Heart left ventricle (tissue), 16 donors: ENCODE results near the gene ARSI. TPM values are rescaled to one million over a fixed set of nuclear protein-coding genes. Genes with fewer than 3 reads are reported as not detected.

Experiments
- ATAC-seq, 4 donors: fragments of 200-7000 bp; cut with Tn5 transposase; one replicate each; pipeline ENCODE4 v1.9.1; 2020 to 2022; ENCODE audit warnings: moderate library complexity in 4 of 4, mild to moderate bottlenecking in 3 of 4, moderate number of reproducible peaks in 1 of 4
- DNase-seq, 5 donors: peaks; one replicate each; pipeline ENCODE4 v3.0.0-alpha.2; 2020
- H3K27ac ChIP-seq, 12 donors: fragments of 200-600 bp; sonication (generic) in 4 of 12; one replicate each; pipeline versions ENCODE4 v1.5.0 to v1.8.0; 2016 to 2022; ENCODE audit warnings: mild to moderate bottlenecking in 2 of 12
- H3K27me3 ChIP-seq, 9 donors: fragments of 200-600 bp; sonication (generic) in 2 of 9; one replicate each; pipeline versions ENCODE4 v1.5.1 to v1.8.0; 2016 to 2022; ENCODE audit warnings: mild to moderate bottlenecking in 3 of 9
- H3K36me3 ChIP-seq, 9 donors: fragments of 200-600 bp; sonication (generic) in 2 of 9; one replicate each; pipeline versions ENCODE4 v1.5.0 to v1.8.0; 2018 to 2022; ENCODE audit warnings: mild to moderate bottlenecking in 2 of 9
- H3K4me1 ChIP-seq, 12 donors: fragments of 200-600 bp; sonication (generic) in 4 of 12; one replicate each; pipeline versions ENCODE4 v1.5.0 to v1.8.0; 2016 to 2022; ENCODE audit warnings: mild to moderate bottlenecking in 3 of 12
- H3K4me3 ChIP-seq, 12 donors: fragments of 200-600 bp; sonication (generic) in 4 of 12; one replicate each; pipeline versions ENCODE4 v1.5.0 to v1.8.0; 2017 to 2022; ENCODE audit warnings: mild to moderate bottlenecking in 9 of 12, moderate library complexity in 4 of 12
- H3K9me3 ChIP-seq, 12 donors: fragments of 200-600 bp; sonication (generic) in 4 of 12; one replicate each; pipeline versions ENCODE4 v1.5.0 to v1.8.0; 2016 to 2022; ENCODE audit warnings: mild to moderate bottlenecking in 1 of 12
- POLR2A ChIP-seq, 2 donors: fragments of 450-650 bp; IDR thresholded peaks; one replicate each; pipeline ENCODE4 v1.6.1; 2017; ENCODE audit warnings: antibody characterized with exemption in 2 of 2, mild to moderate bottlenecking in 2 of 2, moderate library complexity in 2 of 2
- WGBS, 4 donors: extraction: QIAGEN DNeasy Blood & Tissue Kit in 2 of 4; methylation state at CpG; one replicate each; pipeline versions ENCODE4 v1.1.5 to v1.1.7; 2013 to 2018; 5-methylcytosine and 5-hydroxymethylcytosine counted together
- intact Hi-C, 10 donors: fragments of 100-400 bp; cut with DNase I; formaldehyde crosslinking; loops; one replicate each; pipeline versions ENCODE4 v1.11.1 to v1.14.2; 2022
- polyA plus RNA-seq, 2 donors: library from polyadenylated mRNA; stranded (reverse); fragments of 200-250 nt; gene quantifications; one replicate each; pipeline ENCODE4 v1.2.3, GENCODE V29; 2013
- total RNA-seq, 9 donors: library from RNA; depleted of rRNA in 2 of 9; stranded (reverse); fragments of >200 nt in 2 of 9; fragmentation: NEBNext Ultra II Directional in 3 of 9; extraction: Animal tissue kit (Norgen Biotek cat#: 25700) in 3 of 9; gene quantifications; one replicate each; pipeline versions ENCODE4 v1.1.0 to v1.2.4, GENCODE V29; 2016 to 2023
- TF ChIP-seq, protein P1 (sequence below), 12 donors: fragments of 200-600 bp; sonication (generic) in 4 of 12; IDR thresholded peaks; one replicate each; pipeline versions ENCODE4 v1.5.0 to v1.8.0; 2018 to 2022; ENCODE audit warnings: antibody characterized with exemption in 12 of 12, mild to moderate bottlenecking in 5 of 12
- donor health status: ischemic (EF 13 %, LVEDD 7.1; RV severe dilation, severe dysfunction).
- donor health status: healthy with polysubstance abuse.
- donor health status: DM: no; HTN: yes; CAD: no.
- donor health status: DM: no; HTN: no; CAD: no.
- donor health status: ischemic (EF 25% LVEDD 6.9; RV normal size, moderate dysfunction).
- donor health status: ischemic (EF 25% LVEDD 5.7; RV mildly dilated, moderate dysfunction).
- donor health status: healthy.
- donor health status: DM: yes; HTN: yes; CAD: no.
- donor health status: ischemic (EF 35%, LVEDD 5.7; RV mildly dilated, moderate dysfunction).
- donor health status: nonischemic (EF 11% LVEDD 7.7; RV severe dilation, severe dysfunction).
- donor health status: DM: yes; HTN: yes; CAD: no.
- donor health status: PGD.
- donor health status: ischemic (EF 29% LVEDD 5.4; RV normal size, mild dysfunction).
- donor health status: nonischemic (EF 23%, LVEDD 6.1; RV moderate dilation, normal function).

The ARSI gene
- total and polyA plus RNA-seq, 11 donors = 0.12 to 0.95 (median 0.42) TPM; not detected in 3

DNA sequence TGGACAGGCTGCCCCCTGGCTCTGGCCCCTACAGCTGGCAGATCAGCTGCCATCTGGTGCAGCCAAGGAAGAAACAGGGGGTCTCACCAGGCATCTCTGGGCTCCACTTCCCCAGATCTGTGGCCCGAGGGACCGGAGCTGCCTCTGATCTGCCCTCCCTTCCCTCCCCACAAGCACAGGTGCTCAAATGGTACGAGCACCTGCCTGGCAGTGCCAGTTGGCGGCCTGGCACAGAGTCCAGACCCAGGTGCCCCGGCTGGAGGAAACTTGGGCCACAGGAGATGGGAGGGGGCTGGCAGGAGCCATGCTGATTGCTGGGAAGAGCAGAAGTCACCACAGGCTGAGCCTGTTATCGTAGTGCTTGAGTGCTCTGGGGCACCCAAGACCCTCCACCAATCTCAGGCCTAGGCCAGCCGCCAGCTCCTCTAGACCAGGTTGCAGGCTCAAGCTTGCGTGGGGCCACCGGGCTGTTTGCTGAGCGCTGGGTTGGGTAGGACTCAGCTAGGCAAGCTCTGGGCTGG, 8.1 kb downstream of the ARSI start:
- DNase-seq = no peak
- Histone ChIP-seq H3K9me3 (no peaks in the 10 kb centered on the region), H3K4me3 (no peak overlapping the region), H3K36me3 (no peaks in the 10 kb centered on the region), H3K27me3 (peaks cover 0 to 6% (median 0%) of the 10 kb centered on the region in 9 donors), H3K4me1 (peaks cover 0 to 6% (median 0%) of the 10 kb centered on the region in 12 donors), H3K27ac (no peak overlapping the region)
- intact Hi-C loops = no loop called here
- WGBS, 4 donors = 87 to 98% (median 93%) methylated on average over 7 to 10 of the region's 10 CpGs
- TF ChIP-seq, protein P1, sequence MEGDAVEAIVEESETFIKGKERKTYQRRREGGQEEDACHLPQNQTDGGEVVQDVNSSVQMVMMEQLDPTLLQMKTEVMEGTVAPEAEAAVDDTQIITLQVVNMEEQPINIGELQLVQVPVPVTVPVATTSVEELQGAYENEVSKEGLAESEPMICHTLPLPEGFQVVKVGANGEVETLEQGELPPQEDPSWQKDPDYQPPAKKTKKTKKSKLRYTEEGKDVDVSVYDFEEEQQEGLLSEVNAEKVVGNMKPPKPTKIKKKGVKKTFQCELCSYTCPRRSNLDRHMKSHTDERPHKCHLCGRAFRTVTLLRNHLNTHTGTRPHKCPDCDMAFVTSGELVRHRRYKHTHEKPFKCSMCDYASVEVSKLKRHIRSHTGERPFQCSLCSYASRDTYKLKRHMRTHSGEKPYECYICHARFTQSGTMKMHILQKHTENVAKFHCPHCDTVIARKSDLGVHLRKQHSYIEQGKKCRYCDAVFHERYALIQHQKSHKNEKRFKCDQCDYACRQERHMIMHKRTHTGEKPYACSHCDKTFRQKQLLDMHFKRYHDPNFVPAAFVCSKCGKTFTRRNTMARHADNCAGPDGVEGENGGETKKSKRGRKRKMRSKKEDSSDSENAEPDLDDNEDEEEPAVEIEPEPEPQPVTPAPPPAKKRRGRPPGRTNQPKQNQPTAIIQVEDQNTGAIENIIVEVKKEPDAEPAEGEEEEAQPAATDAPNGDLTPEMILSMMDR (IDR thresholded peaks at IDR 0.05) = no peak
- no peak for TF ChIP-seq POLR2A (IDR thresholded peaks at IDR 0.05)
- no peak for ATAC-seq

DNA sequence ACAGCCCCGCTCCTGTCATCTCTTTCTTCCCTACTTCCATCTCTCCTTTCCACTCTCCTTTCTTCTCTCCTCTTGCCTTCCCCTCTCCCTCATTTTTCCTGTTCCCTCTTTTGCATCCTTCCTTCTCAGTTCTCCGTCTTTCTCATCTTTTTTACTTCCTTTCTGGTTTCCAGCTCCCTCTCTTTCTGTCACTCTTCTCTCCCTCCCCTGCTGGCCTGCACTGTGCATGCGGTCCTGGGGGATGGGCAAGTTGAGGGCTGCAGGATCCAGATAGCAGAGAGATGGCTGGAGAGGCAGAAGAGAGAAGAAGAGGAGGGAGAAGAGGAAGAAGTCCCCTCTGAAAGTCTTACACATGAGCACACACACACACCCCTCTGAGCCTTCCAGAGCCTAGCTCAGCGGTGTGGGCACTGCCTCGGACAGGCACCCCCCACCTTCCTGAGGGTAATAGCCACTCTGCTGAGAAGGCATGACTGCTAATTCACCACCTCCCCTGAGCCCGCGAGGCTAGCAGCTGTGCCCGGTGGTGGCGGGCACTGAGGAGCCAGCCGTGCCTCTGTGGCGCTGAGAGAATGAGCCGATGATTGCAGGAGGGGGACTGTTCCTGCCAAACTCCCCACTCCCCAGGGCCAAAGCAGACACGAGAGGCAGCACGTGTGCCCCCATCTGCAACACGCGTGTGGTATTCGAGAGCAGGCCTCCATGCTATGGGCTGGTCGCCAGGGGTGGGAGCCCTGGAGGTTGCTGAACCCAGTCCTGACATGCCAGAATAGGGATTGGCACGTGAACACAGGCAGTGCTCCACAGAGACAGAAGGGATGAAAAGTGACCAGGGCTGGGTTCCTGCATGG, 9.4 kb downstream of the ARSI start:
- Histone ChIP-seq H3K4me3 (no peak overlapping the region), H3K36me3 (no peaks in the 10 kb centered on the region), H3K9me3 (no peaks in the 10 kb centered on the region), H3K27me3 (peaks cover 0 to 6% (median 0%) of the 10 kb centered on the region in 9 donors), H3K27ac (no peak overlapping the region), H3K4me1 (peaks cover 0 to 6% (median 0%) of the 10 kb centered on the region in 12 donors)
- TF ChIP-seq, protein P1 (IDR thresholded peaks at IDR 0.05) = no peak
- no peak for TF ChIP-seq POLR2A (IDR thresholded peaks at IDR 0.05)
- DNase-seq = no peak
- intact Hi-C loops = no loop called here
- WGBS, 4 donors = 73 to 81% (median 79%) methylated on average over 10 to 19 of the region's 19 CpGs
- ATAC-seq = no peak

DNA sequence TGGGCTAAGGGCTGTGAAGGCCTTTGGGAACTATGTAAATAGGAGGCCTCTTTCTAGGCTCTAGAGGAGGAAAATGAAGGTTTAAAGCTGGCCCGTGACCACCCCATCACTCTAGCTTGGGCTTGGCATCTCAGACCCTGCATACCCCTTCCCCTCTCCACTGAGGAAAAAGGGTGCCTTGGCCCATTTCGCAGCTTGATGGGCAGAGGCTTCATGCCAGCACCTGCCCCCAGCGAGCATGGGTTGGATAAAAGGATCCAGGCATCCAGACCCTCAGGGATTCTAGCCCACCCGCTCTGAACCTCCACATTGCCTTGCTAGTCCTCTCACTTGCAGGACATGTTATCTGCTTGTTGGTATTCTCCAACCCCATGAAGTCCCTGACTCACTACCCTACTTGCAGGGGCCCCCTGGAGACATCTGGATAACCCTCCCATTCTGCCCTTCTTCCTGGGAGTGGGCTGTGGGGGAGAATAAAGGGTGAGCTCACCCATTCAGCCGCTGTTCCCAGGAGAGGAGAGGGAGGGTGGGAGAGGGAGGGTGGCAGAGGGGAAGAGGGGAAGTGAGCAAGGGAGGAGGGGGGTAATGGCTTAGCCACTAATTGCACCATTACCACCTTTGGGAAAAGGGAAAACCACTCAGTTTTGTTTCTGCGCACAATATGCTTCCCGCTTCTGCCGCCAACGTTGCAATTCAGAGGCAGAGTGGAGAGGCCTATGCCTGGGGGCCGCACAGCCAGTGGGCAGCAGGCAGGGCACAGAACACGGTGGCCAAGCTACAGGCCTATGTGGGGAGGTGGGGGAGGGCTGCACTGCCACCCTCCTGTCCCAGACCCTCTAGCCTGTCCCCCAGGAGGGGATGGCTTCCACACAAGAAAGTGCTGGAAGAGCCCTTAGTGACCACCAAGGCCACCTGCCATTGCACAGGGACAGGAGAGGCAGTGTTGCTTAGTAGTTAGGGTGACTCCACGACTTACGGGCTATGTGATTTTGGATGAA, 11.0 kb downstream of the ARSI start:
- TF ChIP-seq, protein P1 (IDR thresholded peaks at IDR 0.05) = no peak
- no peak for TF ChIP-seq POLR2A (IDR thresholded peaks at IDR 0.05)
- intact Hi-C loops = no loop called here
- Histone ChIP-seq H3K4me3 (no peak overlapping the region), H3K27ac (no peak overlapping the region), H3K27me3 (peaks cover 0 to 6% (median 0%) of the 10 kb centered on the region in 9 donors), H3K9me3 (no peaks in the 10 kb centered on the region), H3K36me3 (no peaks in the 10 kb centered on the region), H3K4me1 (peaks cover 0 to 6% (median 0%) of the 10 kb centered on the region in 12 donors)
- ATAC-seq = no peak
- no peak for DNase-seq
- WGBS, 4 donors = 87 to 90% (median 90%) methylated on average over 13 of the region's 13 CpGs
